Measurements from ENCODE around the gene ATP1A1. TPM values are rescaled to one million over a fixed set of nuclear protein-coding genes. Genes with fewer than 3 reads are reported as not detected.
A peak's percentile ranks its signal among the peaks of the same experiment; 100 is the strongest.

ATP1A1 gene
- total and polyA plus RNA-seq, 9 of the 15 experiments (the other 6 are each of a cell fraction or from before 2014, with no cell fraction given), result 99.3 to 513 (median 234) TPM

- TF ChIP-seq PHTF2 (CRISPR knock-in tag; IDR thresholded peaks at IDR 0.05) (no peak), ZFX (CRISPR knock-in tag; IDR thresholded peaks at IDR 0.05) (peak; percentile 74), CREB1 (IDR thresholded peaks at IDR 0.05) (peak; percentile 88), CREB1 (CRISPR knock-in tag; IDR thresholded peaks at IDR 0.05) (peak; percentile 85), UBTF (IDR thresholded peaks at IDR 0.05; ENCODE audit: borderline replicate concordance in 1 of 2, low read depth in 2 of 2, low read length in 2 of 2) (0 out of 4 replicates have a peak, but pooled peaks have one; percentile 50 to 51), ZNF79 (CRISPR knock-in tag; IDR thresholded peaks at IDR 0.05; ENCODE audit: low read depth) (no peak), POLR2AphosphoS5 (IDR thresholded peaks at IDR 0.05; ENCODE audit: control insufficient read depth, insufficient read depth, low read depth, low read length) (peak; percentile 87), GTF2F1 (IDR thresholded peaks at IDR 0.05; ENCODE audit: low read depth, low read length) (peak; percentile 69; the same call in 1 of the 2 replicates), SMAD4 (CRISPR knock-in tag; conservative IDR thresholded peaks at IDR 0.05) (0 out of 2 replicates have a peak, but pooled peaks have one; percentile 23), ZNF766 (CRISPR knock-in tag; conservative IDR thresholded peaks at IDR 0.05) (no peak), MYC (IDR thresholded peaks at IDR 0.05; ENCODE audit: low read depth, low read length) (peak; percentile 96), MYC (CRISPR knock-in tag; IDR thresholded peaks at IDR 0.05; ENCODE audit: borderline replicate concordance, low read depth) (no peak), HDAC2 (IDR thresholded peaks at IDR 0.05) (0 out of 2 replicates have a peak, but pooled peaks have one; percentile 47), CCNT2 (IDR thresholded peaks at IDR 0.05; ENCODE audit: borderline replicate concordance, extremely low read depth, insufficient read length, low read depth, low read length) (peak; percentile 84), ESRRA (IDR thresholded peaks at IDR 0.05; ENCODE audit: borderline replicate concordance, low read depth) (peak; percentile 46; the same call in 1 of the 2 replicates), CBFB (CRISPR knock-in tag; IDR thresholded peaks at IDR 0.05) (peak; percentile 65; the same call in 1 of the 2 replicates), REST (IDR thresholded peaks at IDR 0.05; ENCODE audit: borderline replicate concordance) (peak; percentile 94), REST (CRISPR knock-in tag; IDR thresholded peaks at IDR 0.05; ENCODE audit: low read depth) (no peak)
These were observed at the start of gene ATP1A1 (continued) for GRCh38 chr1:116372651-116373430.
